Brain microvascular endothelial cell (primary cell): ENCODE measurements around the gene PALLD.

ENCODE experiments used
- DNase-seq: peaks from one replicate; pipeline ENCODE4 v3.0.0-alpha.2; 2020
- H3K27ac ChIP-seq: fragments of 250-450 bp; sonication (Bioruptor Pico); 2 replicates; pipeline ENCODE4 v1.5.1; 2020; ENCODE audit warnings: mild to moderate bottlenecking, moderate library complexity
- H3K27me3 ChIP-seq: fragments of 250-450 bp; sonication (Bioruptor Pico); replicated peaks from 2 replicates; pipeline ENCODE4 v1.5.1; 2020; ENCODE audit warnings: mild to moderate bottlenecking
- H3K36me3 ChIP-seq: fragments of 250-450 bp; sonication (Bioruptor Pico); replicated peaks from 2 replicates; pipeline ENCODE4 v1.5.1; 2020; ENCODE audit warnings: mild to moderate bottlenecking
- H3K4me3 ChIP-seq: 2 replicates; pipeline ENCODE4 v1.5.1; 2011; ENCODE audit warnings: low read depth, mild to moderate bottlenecking, control low read depth, low read length, moderate library complexity
- CTCF ChIP-seq: IDR thresholded peaks from 2 replicates; pipeline ENCODE4 v1.5.1; 2011; ENCODE audit warnings: low read depth, mild to moderate bottlenecking, moderate library complexity, low read length, control low read depth, inconsistent platforms; ENCODE audit errors: missing control alignments
- in situ Hi-C: cut with HindIII; loops from 2 replicates; pipeline ENCODE4 v1.10.0; 2017; ENCODE audit warnings: low sequenced_read_pairs, low pct_ligation_motif_present

PALLD gene

GRCh38 chr4:168857546-168858314 lies 360.9 kb downstream of the PALLD start:
- no peak for TF ChIP-seq CTCF
- DNase-seq: peak; percentile 78
- Histone ChIP-seq H3K36me3 (peaks cover 22% of the 10 kb centered on the region), H3K27me3 (no peaks in the 10 kb centered on the region), H3K4me3 (no peak overlapping the region), H3K27ac (peak overlapping the region; percentile 85)
- in situ Hi-C loops: no loop called here

GRCh38 chr4:168859100-168859499 lies 362.2 kb downstream of the PALLD start:
- Histone ChIP-seq H3K27me3 (no peaks in the 10 kb centered on the region), H3K36me3 (peaks cover 17% of the 10 kb centered on the region), H3K27ac (no peak overlapping the region), H3K4me3 (no peak overlapping the region)
- in situ Hi-C loops: no loop called here
- DNase-seq: no peak
- TF ChIP-seq CTCF: no peak

- TF ChIP-seq CTCF: no peak
- Histone ChIP-seq H3K27ac (peak overlapping the region; percentile 39), H3K4me3 (no peak overlapping the region), H3K27me3 (no peaks in the 10 kb centered on the region), H3K36me3 (peaks cover 10% of the 10 kb centered on the region)
- DNase-seq: peak; percentile 25
- in situ Hi-C loops: no loop called here
Measured at GRCh38 chr4:168859888-168860694, 363.2 kb downstream of the PALLD start.

- in situ Hi-C loops: no loop called here
- H3K27ac ChIP-seq: peak overlapping the region; percentile 39
- no peak for DNase-seq
- no peak overlapping the region for H3K4me3 ChIP-seq
- H3K36me3 ChIP-seq: peaks cover 3% of the 10 kb centered on the region
- no peak for TF ChIP-seq CTCF
- H3K27me3 ChIP-seq: no peaks in the 10 kb centered on the region
Measured at GRCh38 chr4:168860827-168861226, 364.0 kb downstream of the PALLD start.

- TF ChIP-seq CTCF: no peak
- no peak for DNase-seq
- Histone ChIP-seq H3K27me3 (no peaks in the 10 kb centered on the region), H3K4me3 (no peak overlapping the region), H3K36me3 (no peaks in the 10 kb centered on the region), H3K27ac (no peak overlapping the region)
- in situ Hi-C loops: no loop called here
Measured at GRCh38 chr4:168863719-168864647, 367.1 kb downstream of the PALLD start.
